Stimulated activated CD8-positive, alpha-beta memory T cell treated with anti-CD3 and anti-CD28 coated beads, Interleukin-2, amount 100 ng/mL, for 1 hour (primary cell): ENCODE results near the gene NUDCD3.
"Not testable (repeated sequence)": the region's sequence is repeated elsewhere in the genome, so short reads cannot be mapped to it uniquely, and the experiment has no call there.

Experiments used
- DNase-seq, 2 donors: peaks; one replicate each; pipeline ENCODE4 v3.0.0-alpha.2; 2020; ENCODE audit warnings: low read depth in 2 of 2

Gene NUDCD3

GRCh38 chr7:44448922-44449583, 41.4 kb downstream of the NUDCD3 start:
- no peak for DNase-seq

- DNase-seq = no peak
Measured at GRCh38 chr7:44447874-44448425, 42.5 kb downstream of the NUDCD3 start.

GRCh38 chr7:44445986-44446671, 44.3 kb downstream of the NUDCD3 start:
- no peak for DNase-seq

GRCh38 chr7:44441079-44441478, 49.4 kb downstream of the NUDCD3 start:
- DNase-seq = no peak

- no peak for DNase-seq
Measured at GRCh38 chr7:44440577-44441078, 49.8 kb downstream of the NUDCD3 start.

DNA sequence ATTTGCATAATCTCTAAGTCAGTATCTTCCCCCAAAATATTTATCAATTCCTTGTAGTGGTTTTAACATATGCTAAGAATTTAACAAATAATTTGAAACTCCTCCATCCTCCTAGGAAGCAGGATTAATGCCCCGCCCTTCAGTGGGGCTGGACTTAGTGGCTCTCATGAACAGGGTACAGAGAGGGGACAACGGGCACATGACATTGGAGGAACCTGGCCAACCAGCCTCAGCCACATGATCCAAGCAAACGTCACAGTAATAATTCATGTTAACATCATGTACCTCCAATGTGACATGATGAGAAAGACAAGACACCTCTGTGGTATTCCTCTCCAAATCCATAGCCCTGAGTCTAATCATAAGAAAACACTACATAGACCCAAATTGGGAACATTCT, 50.5 kb downstream of the NUDCD3 start:
- DNase-seq = no peak

DNA sequence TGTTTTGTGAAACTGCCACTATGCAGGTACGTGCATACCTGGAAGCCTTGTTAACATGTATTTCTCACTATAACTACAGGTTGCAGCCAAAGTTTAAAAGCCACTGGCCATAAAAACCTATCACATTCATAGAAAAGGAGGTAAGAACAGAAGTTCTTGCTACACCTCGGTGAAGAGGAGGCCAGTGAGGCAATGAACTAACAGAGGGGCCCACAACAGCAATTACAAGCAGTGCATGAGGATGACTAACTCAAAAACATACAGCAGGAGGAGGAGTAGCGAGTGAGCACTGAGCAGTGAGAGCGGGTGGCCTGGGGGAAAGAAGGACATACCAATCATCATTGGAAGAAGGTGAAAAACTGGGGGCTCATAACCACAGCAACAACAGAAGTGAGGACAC, 51.6 kb downstream of the NUDCD3 start:
- no peak for DNase-seq

DNA sequence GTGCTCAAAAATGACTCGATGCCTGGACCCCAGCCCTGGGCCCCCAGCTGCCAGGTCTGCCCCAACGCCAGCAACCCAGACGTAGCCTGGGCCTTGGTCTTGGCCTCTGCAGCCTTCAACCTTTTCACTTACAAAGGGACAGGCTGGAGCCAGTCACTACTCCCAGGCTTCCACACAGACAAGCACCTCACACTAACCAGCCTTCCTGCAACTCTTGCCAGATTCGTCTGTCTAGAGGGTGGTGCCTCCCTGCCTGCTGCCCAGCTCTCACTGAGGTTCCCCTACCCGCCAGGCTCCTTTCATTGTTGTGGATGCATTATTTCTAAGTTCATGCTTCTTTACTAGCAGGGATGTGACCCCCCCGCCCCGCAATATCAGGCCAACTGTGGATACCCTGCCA, 56.3 kb downstream of the NUDCD3 start:
- DNase-seq = no peak

DNA sequence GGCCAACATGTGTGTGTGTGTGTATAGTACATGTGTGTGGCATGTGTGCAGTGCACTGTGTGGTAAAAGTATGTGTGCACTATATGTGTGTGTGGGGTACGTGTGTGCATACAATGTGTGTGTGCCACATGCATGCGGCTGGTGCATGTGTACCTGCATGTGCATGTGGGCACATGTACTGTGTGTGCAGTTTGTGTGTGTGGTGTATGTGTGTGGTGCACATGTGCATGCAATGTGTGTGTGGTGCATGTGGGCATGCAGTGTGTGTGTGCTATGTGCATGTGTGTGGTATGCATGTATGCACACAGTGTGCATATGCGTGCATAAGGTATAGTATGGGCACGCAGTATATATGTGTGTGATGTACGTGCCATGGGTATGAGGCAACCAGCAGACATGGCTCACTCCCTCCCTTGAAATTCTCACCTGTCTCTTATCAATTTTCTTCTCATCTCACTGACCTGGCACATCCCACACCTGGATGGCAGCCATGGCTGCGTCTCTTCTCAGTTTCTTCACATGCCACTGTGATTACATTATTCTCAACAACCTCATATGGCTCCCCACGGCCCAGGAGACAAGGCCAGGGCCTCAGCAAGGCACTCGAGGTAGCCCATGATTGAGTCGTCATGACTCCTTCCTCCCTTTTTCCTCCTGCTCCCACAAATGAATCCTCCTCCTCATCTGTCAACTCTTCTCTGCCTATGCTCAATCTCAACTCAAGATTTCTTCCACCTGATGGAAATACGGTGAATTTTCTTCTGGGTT, 57.0 kb downstream of the NUDCD3 start:
- no peak for DNase-seq

DNA sequence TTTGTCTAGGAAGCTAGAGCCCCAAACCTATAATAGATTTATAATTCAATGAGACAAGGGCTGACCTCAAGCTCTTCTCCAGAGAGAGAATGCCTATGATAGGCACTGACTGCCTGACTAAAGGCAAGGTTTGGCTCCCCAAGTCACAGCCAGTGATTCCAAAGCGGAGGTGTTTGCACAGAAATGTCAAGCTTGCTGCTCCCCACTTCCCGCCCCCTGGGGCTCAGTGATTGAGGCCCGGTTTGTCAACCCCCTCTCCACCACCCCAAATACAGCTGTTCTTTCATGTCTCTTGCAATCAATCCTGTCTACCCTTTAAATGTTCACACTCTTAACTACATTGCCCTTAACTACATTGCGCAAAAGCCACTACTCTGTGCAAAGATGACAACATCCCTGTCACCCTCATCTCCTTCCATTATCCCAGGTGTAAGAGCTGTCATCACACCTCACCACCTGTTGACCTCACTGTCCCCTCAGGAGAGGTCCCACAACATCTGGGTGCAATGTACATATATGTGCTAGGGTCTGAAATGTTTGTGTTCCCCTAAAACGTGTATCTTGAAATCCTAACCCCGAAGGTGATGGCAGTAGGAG, 58.0 kb downstream of the NUDCD3 start:
- no peak for DNase-seq

DNA sequence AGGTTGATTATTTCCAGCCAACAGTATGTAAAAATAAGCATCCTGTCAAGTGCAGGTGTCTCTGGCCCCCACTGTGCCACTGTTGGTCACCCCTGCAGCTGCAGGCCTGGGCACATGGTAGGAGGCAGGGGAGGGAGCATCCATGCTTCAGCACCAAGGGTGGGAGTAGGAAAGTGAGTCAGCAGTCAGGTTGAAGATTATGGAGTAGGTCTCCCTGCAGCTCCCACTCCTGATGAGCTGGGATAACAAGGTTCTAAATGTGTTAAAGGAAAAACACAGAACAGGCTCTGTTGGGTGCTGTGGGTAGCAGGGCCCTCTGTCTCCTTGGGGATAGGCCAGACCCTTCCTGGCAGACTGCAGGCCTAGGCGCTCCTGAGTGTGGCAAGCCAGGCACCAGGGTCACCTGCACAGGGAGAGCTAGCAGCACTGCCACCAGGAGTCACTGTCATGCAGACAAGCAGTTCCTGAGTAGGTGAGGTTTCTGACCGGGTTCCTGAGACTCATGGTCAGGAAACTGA, 59.3 kb downstream of the NUDCD3 start:
- DNase-seq = no peak

GRCh38 chr7:44430054-44430453, 60.4 kb downstream of the NUDCD3 start:
- DNase-seq = no peak

DNA sequence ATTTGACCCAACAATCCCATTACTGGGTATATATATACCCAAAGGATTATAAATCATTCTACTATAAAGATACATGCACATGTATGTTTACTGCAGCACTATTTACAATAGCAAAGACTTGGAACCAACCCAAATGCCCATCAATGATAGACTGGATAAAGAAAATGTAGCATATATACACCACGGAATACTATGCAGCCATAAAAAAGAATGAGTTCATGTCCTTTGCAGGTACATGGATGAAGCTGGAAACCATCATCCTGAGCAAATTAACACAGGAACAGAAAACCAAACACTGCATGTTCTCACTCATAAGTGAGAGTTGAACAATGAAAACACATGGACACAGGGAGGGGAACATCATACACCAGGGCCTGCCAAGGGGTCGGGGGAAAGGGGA, 65.7 kb downstream of the NUDCD3 start:
- DNase-seq = not testable (repeated sequence)

GRCh38 chr7:44416941-44417340, 73.5 kb downstream of the NUDCD3 start:
- no peak for DNase-seq

DNA sequence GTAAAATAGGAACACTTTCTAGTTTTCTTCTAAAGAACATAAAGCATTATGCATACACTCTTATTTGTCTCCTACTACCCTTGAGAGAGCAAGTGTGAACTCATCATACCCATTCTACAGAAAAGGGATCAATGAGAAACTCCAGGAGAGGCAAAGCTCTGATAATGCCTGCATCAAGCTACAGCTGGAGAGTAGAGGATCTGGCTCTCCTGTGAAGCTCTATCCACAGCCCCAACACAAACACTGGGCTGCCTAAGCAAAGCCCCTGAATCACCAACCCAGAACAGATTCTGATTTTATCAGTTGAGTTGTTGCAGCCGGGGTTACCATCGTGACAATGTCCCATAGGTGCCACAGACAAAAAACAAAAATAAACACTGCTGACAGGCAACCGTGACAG, 74.9 kb downstream of the NUDCD3 start:
- DNase-seq = no peak

- DNase-seq = no peak
Measured at GRCh38 chr7:44415047-44415446, 75.4 kb downstream of the NUDCD3 start.

GRCh38 chr7:44411306-44411705, 79.2 kb downstream of the NUDCD3 start:
- DNase-seq = no peak

DNA sequence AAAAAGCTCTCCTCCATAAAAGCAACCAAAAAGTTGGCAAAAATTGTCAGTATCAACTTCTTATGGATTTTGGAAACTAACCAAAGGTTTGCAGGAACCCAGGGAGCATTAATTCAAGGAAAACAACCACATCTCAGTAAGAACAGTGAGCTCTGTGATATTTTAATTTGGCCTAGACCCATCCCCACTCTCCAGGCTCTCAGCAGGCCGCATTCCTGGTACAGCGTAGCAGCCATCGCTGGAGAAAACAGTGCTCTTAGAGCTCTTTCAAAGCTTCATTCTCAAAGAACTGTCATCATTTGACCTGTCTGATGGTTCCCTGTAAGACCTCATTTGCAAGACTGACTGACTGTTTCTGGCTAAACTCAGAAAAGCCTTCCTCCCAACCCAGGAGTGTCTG, 81.9 kb downstream of the NUDCD3 start:
- DNase-seq = no peak

DNA sequence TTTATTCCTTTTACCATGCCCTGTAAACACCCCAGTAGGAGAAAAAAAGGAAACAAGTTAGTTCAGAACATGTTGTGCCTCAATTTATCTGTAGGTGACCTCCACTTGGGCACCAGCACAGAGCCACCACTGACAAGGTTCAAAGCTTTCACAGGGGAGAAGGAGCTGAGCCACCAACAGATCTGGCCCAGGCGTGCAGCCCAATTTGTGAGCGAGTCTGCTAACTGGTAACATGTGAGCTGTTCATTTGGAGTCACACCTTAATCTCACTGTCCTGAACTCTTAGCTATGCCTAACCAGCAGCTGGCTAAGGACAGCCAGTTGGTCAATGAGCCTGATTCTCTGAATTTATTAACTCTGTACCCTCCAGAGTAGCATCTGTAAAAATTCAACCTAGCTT, 86.7 kb downstream of the NUDCD3 start:
- no peak for DNase-seq

DNA sequence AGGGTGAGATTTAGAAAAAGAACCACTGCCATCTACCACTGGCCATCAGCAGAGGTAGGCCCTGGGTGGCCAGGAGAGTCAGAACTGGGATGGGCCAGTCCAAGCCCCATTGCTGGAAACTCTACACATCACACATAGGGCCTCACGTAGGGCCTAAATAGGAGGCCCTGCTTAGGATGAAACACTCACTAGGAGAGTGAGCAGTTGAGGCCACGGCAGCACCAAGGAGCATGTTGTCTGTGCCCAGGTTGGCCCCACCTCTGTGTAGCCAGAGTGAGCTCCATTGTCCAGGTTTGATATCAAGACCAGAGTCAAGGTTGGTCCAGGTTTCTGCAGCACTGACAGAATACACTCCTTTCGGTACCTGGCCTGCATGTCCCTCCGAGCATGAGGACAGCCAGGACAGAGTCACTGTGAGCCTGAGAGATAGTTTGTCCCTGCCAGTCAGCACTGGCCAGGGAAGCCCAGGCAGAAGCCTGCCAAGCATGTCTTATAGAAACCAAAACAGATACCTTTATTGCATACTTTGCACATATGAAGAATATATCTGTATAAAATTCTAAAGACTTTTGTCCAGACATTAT, 87.2 kb downstream of the NUDCD3 start:
- no peak for DNase-seq

GRCh38 chr7:44402401-44403060, 87.9 kb downstream of the NUDCD3 start:
- DNase-seq = no peak
